Measurements from ENCODE around the gene SP3. TPM values are rescaled to one million over a fixed set of nuclear protein-coding genes. Genes with fewer than 3 reads are reported as not detected.

The SP3 gene
- total and polyA plus RNA-seq, 2 of the 8 experiments (the other 6 are each of a cell fraction or from before 2014, with no cell fraction given) = 31.0 to 92.1 TPM

- TF ChIP-seq CHD7 (IDR thresholded peaks at IDR 0.05; ENCODE audit: insufficient replicate concordance, low read length) = no peak
- no peak for TF ChIP-seq ZNF274 (IDR thresholded peaks at IDR 0.05; ENCODE audit: borderline replicate concordance, extremely low read depth, low read length)
Observed at GRCh38 chr2:173881886-173882285, 83.3 kb downstream of the SP3 start (continued).

Data from H1 (cell line).